Inflammatory macrophage treated with lipopolysaccharide for 4 hours (primary cell): ENCODE measurements around the gene RGS11.
"Not testable (repeated sequence)": the region's sequence is repeated elsewhere in the genome, so short reads cannot be mapped to it uniquely, and the experiment has no call there.

Source experiments
- DNase-seq: peaks from one replicate; pipeline ENCODE4 v3.0.0-alpha.2; 2020

Gene RGS11

DNA sequence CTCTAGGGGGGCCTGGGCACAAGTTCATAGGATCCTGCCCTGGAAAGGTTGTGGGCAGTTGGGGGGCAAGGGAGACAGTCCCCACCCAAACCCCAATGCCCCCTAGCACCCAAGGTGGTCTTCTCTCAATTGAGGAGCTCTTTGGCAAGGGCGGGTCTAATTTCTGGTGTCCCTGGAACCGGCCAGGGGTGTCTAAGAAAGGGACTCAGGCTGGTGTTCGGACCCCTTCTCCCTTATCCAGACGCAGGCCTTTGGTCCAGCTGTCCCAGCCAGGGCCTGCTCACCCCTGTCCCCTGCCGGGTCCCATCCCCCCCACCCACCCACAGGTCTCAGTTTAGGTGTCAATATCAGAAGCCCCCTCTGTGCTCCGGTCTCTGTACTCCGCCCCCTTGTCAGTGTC lies 3.8 kb upstream of the RGS11 start:
- DNase-seq: no peak

GRCh38 chr16:278863-279366 lies 3.2 kb upstream of the RGS11 start:
- DNase-seq: no peak

GRCh38 chr16:276426-277077 lies 808 bp upstream of the RGS11 start:
- no peak for DNase-seq

DNA sequence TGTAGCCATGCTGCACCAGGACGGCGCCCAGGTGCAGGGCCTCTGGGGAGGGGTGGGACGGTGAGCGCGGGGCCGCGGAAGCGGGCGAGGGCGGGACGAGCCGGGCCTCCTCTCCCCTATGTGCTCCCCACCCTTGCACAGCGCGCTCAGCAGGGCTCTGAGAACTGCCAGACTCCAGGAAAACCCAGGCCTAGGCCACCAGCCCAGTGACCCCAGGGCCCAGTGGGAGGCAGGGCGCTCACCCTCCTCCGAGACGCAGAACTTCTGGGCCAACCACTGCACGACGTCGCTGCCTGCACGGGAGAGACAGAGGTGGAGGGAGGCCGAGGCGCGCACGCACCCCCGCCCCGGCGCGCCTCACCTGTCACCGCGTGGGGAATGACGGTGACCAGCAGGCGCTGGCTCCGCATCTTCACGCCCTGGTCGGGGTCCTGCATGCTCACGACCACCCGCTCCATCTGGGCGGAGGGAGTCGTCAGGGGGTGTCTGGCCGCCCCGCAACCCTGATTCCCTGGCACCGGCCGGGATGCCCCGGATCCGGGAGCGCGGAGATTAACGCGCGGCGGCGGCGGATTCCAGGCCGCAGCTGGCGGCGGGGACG lies 603 bp downstream of the RGS11 start:
- no peak for DNase-seq

DNA sequence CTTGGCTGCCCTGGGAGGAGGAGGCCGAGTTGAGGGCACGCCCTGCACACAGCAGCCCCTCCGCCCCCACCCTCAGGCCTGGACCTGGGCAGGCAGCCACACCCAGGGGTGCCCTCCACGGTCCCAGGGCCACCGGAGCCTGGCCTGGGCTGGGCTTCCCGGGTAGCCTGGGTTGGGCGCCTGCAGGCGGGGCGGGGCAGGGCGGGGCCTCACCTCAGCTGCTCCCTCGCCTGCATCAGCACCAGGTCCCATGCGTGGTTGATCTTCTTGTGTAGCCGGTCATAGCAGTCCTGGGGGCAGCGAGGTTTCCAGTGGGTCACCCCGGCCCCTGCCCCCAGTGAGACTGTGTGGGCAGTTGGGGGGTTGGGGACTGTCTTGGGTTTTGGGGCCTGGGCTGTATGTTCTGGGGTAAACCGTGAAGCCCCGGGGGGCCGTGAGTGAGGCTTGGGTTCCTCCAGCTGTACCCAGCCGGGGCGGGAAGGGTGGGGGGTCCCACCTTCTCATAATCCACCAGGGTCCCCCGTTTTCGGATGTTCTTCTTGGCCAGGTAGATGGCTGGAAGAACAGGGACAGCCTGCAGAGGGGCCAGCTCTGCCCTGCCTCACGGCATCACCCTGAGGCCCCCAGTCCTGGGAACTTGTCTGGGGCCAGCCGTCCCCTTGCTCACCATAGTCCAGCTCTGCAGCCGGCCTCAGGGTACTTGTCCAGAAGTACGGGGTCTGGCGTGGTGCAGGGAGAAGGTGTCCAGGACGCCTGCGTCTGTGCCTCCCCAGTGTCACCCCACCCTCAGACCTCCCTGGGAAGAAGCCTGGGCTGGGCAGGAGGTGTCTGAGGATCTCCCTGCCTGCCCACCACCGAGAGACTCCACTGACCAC lies 2.0 kb downstream of the RGS11 start:
- DNase-seq: no peak

- no peak for DNase-seq
These were observed 2.9 kb downstream of the RGS11 start for GRCh38 chr16:272633-273546.

- no peak for DNase-seq
These were observed 5.1 kb downstream of the RGS11 start for GRCh38 chr16:270381-271255.

- no peak for DNase-seq
These were observed 6.5 kb downstream of the RGS11 start for GRCh38 chr16:269061-269796.

DNA sequence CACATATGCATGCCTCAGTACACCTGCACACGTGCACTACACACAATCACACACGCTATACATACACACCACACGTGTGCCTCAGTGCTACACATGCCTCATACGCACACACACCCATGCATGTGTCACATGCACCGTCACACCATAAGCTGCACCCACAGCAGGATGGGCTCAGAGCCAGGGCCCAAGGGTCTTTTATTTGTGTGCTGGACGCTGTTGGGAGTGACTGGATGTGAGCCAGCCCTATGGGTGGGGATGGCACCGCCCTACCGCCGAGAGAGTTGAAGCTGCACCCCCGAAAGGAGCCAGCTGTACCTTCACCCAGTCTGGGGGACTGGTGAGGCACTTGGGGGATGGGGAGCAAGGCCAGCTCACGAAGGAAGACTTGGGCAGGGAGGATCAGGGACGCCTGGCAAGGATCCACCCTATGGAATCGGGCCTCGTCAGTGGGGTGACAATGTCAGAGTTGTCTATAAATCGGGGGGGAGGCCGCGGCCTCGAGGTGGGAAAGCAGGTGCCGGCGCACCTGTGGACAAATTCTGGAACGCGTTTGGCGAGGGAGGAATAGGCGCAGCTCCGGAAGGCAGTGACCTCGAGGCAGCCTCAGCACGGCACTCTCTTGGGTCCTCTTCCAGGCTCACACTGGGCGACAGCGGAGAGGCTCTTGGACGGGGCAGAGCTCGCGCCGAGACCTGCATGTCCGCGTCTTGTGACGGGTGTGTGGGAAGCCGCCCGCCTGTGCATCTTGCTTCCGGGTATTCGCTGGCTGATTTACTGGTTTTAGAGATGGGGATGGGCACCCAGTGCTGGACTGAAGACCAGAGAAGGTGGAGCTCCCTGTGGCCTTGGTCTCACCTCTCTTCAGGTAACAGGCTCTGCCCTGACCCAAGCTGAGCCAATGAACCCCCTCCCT lies 7.3 kb downstream of the RGS11 start:
- no peak for DNase-seq

DNA sequence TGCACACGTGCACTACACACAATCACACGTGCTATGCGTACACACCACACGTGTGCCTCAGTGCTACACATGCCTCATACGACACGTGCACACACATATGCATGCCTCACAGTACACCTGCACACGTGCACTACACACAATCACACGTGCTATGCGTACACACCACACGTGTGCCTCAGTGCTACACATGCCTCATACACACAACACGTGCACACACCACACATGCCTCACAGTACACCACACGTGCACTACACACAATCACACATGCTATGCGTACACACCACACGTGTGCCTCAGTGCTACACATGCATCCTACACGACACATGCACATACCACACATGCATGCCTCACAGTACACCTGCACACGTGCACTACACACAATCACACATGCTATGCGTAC lies 8.2 kb downstream of the RGS11 start:
- not testable (repeated sequence) for DNase-seq

DNA sequence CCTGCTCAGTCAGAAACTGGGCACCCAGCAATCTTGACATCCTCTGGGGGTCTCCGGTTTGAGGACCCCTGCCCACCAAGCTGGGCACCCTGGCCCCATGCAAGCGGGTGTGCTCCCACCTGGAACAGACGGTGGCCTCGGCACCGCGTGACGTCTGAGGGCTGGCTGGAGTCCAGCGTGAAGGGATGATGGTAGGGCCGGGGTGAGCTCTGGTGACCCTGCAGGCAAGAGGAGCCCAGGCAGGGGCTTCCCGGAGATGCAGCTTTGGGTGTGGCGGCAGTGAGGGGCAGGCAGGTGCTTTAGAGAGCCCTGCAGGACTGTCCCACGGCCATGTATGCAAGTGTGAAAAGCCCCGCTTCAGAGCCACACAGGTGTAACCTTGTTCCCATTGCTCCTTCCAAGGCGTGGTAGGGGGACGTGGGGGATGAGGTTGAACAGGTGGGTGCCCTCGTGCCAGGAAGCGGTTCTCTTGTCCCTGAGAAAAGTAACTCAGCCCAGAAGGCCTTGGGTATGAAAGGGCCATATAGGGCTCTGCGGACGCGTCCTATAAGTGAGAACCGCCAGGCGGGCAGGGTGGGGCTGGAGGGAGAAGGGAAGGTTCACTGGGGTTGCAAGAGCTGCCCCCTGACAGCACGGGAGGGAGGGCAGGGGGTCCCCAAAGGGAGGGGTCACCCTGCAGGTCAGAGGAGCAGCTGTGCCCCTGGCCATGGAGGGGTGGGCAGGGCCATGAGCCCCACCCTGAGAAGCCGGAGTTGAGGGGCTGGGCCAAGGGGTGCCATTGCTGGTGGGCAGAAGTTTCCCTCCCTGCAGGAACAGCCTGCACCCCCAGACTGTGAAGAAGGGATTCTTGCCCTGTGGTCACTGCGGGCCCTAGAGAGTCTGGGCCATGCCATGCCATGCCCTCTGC lies 9.2 kb downstream of the RGS11 start:
- DNase-seq: no peak

DNA sequence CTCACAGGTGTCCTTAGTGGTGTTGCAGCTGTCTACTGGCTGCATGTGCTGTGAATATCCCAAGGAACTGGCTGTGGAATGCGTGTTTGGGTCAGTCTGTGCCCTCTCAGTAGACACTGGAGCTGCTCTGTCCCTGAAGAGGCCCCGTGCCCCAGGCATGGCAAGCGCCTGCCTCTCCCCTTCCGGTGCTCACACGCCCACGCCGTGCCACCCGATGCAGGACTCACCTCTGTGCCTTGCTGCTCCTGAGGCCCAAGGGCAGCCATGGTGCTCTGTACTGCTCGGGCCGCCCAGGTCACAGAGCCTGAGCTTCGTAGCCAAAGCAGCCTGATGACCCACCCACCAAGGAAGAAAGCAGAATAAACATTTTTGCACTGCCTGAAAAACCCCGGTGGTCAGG lies 10.0 kb downstream of the RGS11 start:
- no peak for DNase-seq

- no peak for DNase-seq
These were observed 10.7 kb downstream of the RGS11 start for GRCh38 chr16:265002-265529.

- no peak for DNase-seq
These were observed 11.2 kb downstream of the RGS11 start for GRCh38 chr16:264440-264951.

- DNase-seq: no peak
These were observed 11.8 kb downstream of the RGS11 start for GRCh38 chr16:263944-264343.

DNA sequence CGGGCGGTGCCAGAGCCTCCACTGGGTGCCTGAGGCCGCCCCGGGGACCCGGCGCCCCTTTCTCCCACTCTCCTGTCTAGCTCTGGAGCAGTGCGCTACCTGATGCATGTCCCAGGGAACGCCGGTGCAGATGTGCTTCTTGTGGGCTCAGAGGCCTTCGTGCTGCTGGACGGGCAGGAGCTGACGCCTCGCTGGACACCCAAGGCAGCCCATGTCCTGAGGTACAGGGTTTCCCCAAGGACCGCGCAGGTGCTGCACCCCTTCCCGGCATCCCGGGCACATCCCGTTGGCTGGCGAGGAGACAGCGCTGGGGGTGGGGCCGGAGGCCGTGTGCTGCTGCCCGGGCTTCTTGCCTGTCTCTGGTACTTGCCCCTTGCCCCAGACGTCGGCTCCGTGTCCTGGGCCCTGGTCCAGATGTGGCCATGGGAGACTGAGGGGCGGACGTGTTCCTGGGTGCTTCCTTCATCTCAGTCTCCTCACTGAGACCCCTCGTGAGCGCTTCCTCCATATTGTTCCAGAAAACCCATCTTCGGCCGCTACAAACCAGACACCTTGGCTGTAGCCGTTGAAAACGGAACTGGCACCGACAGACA lies 12.5 kb downstream of the RGS11 start:
- DNase-seq: no peak

- no peak for DNase-seq
These were observed 13.5 kb downstream of the RGS11 start for GRCh38 chr16:262121-262745.
